NCI-H446 treated with DMSO at 0.1 percent for 48 hours (cell line): ENCODE measurements around the gene USH1C.

Source experiments
- DNase-seq: peaks from one replicate; lab custom pipeline; 2025; lab: John Stamatoyannopoulos, UW

The USH1C gene

GRCh38 chr11:17547051-17547577 is 2.9 kb upstream of the USH1C start, which contains the start of gene OTOG:
Gene OTOG (plus strand): TSS chr11:17547259. CDS start chr11:17547373, 114 bp downstream.
- DNase-seq, result no peak

- DNase-seq, result no peak
Measured at GRCh38 chr11:17546240-17546639, 2.0 kb upstream of the USH1C start.

- DNase-seq, result no peak
Measured at GRCh38 chr11:17543574-17544180, 539 bp downstream of the USH1C start.

GRCh38 chr11:17543041-17543440 is 1.2 kb downstream of the USH1C start:
- DNase-seq, result no peak

GRCh38 chr11:17542249-17542648 is 2.0 kb downstream of the USH1C start:
- DNase-seq, result no peak

GRCh38 chr11:17541330-17541885 is 2.8 kb downstream of the USH1C start:
- no peak for DNase-seq

GRCh38 chr11:17540807-17541206 is 3.4 kb downstream of the USH1C start:
- DNase-seq, result no peak

GRCh38 chr11:17538731-17539130 is 5.5 kb downstream of the USH1C start:
- no peak for DNase-seq

GRCh38 chr11:17538054-17538453 is 6.2 kb downstream of the USH1C start:
- DNase-seq, result no peak

GRCh38 chr11:17537261-17537660 is 7.0 kb downstream of the USH1C start:
- no peak for DNase-seq

GRCh38 chr11:17535488-17535887 is 8.7 kb downstream of the USH1C start:
- DNase-seq, result no peak

- no peak for DNase-seq
Measured at GRCh38 chr11:17533778-17534415, 10.3 kb downstream of the USH1C start.

- no peak for DNase-seq
Measured at GRCh38 chr11:17533341-17533740, 10.9 kb downstream of the USH1C start.

- DNase-seq, result no peak
Measured at GRCh38 chr11:17532784-17533183, 11.4 kb downstream of the USH1C start.

GRCh38 chr11:17531636-17532113 is 12.5 kb downstream of the USH1C start:
- DNase-seq, result no peak

GRCh38 chr11:17531071-17531600 is 13.1 kb downstream of the USH1C start:
- no peak for DNase-seq

- DNase-seq, result no peak
Measured at GRCh38 chr11:17529844-17530185, 14.4 kb downstream of the USH1C start.

- peak; percentile 15 for DNase-seq
Measured at GRCh38 chr11:17528906-17529843, 15.0 kb downstream of the USH1C start.

GRCh38 chr11:17528181-17528691 is 16.0 kb downstream of the USH1C start:
- no peak for DNase-seq

GRCh38 chr11:17527628-17527995 is 16.6 kb downstream of the USH1C start:
- no peak for DNase-seq

GRCh38 chr11:17526931-17527627 is 17.1 kb downstream of the USH1C start:
- DNase-seq, result no peak
